HG03354 (cell line): ENCODE measurements around the gene MAPK7.

Experiments used
- ATAC-seq: cut with Tn5 transposase; IDR thresholded peaks from one replicate; pipeline ENCODE4 v1.9.1; 2021; ENCODE audit warnings: mild to moderate bottlenecking; ENCODE audit not compliant: unreplicated experiment, poor library complexity, severe bottlenecking

Gene MAPK7

DNA sequence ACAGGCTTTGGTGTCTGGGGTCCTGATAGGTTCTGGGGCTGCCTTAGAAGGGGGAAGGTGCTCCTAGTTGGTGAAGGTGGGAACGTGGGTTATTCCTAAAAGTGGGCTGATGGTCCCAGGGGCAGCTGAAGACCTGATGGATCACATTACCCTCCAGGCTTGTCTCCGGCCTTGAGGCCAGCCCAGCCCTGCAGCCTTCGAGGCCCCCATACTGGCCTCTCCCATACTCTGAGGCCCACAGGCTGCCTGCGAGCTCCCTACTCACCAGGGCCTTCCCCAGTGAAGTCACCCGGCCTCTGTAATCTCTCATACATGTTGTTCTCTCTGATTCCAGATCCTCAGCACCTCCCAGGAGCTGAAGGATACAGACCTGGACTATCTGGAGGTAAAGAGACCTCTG is 35.5 kb downstream of the MAPK7 start:
- ATAC-seq: no peak

DNA sequence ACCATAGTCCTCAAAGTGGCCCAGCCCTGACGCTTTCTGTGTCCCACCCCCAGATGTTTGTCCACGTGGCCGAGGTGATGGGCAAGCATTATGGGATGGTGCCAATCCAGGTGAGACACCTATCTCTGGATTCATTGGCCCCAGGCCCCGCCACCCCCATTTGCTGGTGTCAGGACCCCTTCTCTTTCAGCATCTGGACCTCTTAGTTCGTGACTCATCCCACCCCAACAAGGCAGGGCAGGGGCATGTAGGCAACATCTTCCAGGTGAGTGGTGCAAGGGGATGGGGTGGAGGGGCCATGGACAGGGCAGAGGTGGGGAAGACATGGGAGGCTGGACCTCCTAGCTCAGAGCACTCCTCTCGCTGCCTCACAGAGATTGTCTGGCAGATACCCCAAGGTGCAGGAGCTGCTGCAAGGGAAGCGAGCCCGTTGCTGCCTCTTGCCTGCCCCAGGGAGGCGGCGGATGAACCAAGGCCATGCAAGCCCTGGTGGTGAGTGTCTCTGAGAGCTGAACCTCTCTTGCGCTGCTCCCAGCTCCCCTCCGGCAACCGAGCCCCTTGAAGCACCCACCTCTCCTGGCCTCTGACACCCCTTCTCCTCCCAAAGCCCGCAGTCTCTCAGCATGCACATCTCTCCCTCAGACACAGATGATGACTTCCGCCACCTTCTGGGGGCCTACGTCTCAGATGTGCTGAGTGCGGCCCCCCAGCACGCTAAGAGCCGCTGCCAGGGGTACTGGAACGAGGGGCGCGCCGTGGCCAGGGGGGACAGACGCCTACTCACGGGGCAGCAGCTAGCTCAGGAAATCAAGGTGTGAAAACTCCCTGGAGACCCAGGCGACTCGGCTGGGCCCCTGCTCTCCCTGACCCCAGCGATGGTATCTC is 36.3 kb downstream of the MAPK7 start:
- no peak for ATAC-seq

DNA sequence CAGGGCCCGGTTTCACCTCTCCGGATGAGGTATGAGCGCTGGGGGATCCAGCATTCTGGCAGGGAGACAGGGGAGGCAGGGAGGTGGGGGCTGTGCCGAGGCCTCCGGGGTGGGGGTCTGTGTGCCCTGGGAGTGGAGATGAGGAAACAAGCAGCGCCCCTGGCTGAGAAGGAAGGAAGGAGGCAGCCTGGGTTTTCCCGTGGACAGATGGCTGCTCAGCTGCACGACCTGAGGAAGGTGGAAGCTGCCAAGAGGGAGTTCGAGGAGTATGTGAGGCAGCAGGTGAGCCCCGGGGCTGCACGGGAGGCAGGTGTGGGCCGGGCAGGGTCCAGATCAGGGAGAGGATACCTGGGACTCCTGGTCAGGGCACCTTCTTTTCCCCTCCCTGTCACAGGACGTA is 37.0 kb downstream of the MAPK7 start:
- no peak for ATAC-seq

DNA sequence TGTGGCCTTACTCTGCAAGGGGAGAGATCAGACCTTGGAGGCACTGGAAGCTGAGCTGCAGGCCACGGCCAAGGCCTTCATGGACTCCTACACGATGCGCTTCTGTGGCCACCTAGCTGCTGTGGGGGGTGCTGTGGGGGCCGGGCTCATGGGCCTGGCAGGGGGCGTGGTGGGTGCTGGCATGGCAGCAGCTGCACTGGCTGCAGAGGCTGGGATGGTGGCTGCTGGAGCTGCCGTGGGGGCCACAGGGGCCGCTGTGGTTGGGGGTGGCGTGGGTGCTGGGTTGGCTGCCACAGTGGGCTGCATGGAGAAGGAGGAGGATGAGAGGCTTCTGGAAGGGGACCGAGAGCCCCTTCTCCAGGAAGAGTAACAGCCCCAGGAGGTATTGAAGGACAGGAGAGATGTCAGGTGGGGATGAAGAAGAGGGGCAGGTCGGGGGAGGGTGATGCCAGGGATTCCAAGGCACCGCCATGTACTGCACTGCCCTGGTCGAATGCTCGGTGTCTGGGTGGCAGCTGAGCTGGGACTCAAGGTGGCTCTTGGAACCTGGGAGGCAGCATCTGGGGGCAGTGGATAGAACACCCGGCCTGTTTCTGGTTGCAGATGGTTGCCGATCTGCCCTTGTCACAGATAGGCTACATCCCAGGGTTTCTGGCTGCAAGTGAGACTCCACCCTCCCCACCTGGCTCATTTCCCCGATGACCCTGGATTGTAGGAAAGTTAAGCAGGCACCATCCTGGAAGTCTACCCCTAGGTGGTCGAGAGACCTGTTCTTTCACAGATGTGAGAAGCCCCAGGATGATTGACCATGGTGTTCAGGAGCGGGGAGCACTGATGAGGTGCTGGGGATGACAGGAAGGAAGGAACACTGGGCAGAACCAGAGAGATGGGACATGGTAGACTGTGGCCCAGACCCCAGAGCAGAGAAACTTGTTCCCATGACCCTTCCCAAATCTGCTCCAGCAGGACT is 37.8 kb downstream of the MAPK7 start:
- no peak for ATAC-seq

DNA sequence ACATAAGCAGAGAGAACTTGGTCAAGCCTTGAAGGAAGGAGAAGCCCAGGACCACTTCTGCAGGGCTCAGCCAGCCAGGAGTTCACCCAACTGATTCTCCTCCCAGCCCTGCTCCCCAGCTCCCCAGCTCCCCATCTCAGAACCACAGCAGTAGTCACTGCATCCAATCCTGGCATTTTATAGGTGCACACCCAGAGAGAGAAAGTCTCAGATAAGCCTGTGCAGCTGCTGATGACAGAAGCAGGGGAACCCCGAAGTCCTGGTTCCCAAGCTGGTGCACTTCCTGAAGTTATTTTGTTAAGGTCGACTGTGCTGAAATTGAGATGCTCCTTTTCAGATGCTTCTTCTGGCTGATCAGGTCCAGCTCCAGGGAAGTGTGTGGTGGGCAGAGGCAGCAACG is 39.3 kb downstream of the MAPK7 start:
- ATAC-seq: no peak

DNA sequence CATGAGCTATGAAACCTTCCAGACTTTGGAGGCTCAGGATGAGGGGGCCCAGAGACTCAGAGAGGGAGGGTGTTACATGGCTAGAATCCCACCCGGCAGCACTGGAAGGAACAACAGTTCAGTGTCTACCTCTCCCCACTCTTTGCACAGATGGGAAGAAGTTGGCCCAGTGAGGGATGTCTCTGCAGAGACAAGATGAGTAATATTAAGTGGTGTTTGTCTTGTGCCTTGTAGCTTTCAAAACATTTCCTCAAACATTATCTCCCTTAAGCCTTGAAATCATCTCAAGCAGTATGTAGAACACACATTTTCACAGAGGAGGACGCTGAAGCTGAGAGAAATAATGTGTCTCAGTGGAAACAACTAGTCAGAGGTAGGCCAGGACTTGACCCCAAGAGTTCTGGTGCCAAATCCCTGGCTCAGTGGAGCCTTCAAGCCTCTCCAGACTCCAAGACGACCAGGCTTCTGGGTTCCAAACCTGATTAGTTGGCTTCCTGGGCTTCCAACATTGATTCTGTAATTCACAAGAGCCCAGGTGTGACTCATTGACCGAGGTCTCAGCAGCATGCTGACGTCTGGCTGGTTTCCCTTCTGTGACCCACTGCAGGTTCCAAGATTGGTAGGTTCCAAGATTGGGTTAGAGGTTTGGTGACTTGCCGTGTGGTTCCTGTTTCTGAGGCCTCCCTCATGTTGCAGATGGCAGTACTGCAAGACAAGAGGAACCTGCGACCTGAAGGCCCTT is 40.1 kb downstream of the MAPK7 start:
- no peak for ATAC-seq

DNA sequence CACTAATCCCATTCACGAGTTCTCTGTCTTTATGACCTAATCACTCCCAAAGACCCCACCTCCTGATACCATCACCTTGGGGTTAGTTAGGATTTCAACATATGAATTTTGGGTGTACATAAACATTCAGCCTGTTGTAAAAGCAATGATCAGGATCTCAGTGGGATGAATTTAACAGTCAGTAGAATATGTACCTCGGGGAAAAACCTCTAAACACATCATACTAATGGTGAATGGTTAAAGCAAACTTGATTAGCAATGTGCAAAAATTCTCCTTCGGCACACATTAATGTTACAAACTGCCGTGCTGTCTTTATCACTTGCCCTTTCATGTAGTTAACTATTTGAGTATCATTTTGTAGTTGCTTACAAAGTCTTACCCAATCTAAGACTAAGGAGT is 42.9 kb downstream of the MAPK7 start:
- ATAC-seq: no peak

DNA sequence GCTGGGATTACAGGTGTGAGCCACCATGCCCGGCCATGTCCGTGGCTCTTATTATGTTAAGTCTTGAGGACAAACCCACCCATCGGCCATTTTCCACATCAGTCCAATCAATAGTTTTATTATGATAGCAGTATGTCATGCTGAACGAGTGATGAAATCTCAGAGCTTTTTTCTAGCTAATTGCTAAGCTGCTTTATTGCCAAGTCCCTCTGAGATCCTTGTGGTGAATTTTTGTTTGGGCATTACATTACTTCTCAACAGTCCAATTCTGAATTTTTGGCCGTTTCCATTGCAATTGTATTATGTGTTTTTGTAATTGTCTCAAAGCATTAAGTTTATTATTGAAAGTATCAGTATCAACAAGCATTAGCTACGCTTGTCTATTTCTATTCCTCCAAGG is 43.6 kb downstream of the MAPK7 start:
- no peak for ATAC-seq

DNA sequence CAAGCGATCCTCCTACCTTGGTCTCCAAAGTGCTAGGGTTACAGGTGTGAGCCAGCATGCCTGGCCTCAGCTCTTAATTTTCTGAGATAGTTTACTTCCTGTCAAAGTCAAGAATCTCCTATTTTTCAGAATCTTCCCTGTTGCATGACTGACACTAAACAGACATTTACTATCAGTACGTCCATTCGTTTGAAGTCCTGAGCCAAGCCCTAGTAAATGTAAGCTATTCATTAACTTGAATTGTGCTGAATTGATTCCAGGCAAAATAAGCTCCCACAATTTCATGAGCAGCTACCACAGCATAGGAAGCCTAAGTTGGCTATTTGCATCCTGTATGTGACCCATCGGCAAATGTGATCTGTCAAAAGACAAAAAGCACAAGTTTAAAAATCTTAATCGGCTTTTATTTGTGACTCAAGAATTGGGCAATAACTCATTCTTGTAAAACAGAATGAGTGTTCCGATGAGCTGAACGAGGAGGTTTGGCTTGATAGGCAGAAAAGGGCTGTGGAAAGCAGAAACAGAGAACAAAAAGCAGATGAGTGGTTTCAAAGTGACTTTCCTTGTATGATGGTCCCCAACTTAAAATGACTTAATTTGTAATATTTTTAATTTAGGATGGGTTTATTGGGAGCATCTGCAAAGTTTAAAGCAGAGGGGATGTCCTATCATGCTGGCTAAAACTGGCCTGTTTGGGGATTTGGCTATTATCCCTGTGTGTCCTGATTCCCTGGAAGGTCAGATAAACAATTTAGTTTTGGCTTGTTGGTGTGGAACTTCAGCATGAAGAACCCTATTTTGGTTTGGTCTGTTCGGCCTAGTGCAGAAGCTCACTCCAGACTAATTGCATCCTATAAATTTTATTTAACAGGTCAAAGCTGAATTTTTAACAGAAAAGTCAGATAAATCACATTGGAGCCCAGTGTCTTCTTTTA is 46.9 kb downstream of the MAPK7 start:
- no peak for ATAC-seq

DNA sequence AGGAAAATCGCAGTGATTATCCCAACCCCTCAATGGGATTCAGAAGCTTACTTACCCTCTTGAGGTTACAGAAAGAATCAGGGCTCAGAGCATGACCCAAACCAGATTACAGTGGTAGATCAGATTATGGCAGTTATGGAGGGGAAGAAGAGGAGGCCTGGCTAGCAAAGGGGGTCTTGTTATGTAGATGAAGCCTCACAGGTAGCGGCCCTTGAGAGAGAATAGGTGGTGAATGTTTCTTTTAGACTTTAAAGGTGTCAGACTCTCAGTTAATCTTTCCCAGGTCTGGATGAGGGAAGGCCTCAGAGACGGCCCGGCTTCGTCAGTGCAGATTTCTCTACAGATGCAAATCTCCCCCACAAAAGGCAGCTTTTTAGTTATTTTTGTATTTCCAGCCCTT is 48.3 kb downstream of the MAPK7 start:
- no peak for ATAC-seq

DNA sequence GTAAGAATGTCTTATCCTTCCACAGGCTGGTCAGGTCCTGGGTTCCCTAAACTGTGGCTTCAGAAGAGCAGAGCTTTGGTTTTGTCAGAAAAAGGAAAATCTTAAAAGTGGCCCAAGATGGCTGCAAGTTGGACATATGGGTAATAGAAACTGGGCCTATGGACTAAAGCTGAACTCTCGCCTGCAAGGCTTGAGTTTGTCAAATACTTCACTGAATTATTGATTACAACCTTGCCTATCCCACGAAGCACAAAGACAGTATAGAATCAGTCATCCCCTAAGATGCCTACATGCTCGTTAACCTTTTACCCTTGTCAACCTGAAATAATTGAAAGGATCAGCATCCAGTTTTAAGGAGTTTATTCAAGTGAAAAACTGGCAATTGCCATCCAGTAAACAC is 53.4 kb downstream of the MAPK7 start:
- no peak for ATAC-seq
